ENCODE data around the gene KRTAP9-9. TPM values are rescaled to one million over a fixed set of nuclear protein-coding genes. Genes with fewer than 3 reads are reported as not detected.

The KRTAP9-9 gene
- total RNA-seq, 1 experiment from 2014 or later = not detected

- no peak overlapping the region for H3K9ac ChIP-seq (ENCODE audit: extremely low read depth, insufficient read length, low read length)
- peaks cover 0 to 10% of the 10 kb centered on the region in 2 experiments; a peak in 1 of 4 replicates for H3K4me1 Mint-ChIP-seq
- H2BK5ac ChIP-seq (ENCODE audit: insufficient read length, low read length) = no peak overlapping the region
- H3K27me3 ChIP-seq (ENCODE audit: insufficient read depth, low read length) = no peaks in the 10 kb centered on the region
- no peak overlapping the region for H3K27ac Mint-ChIP-seq
- H4K5ac ChIP-seq (ENCODE audit: insufficient read length, low read depth, low read length) = no peak overlapping the region
- no peaks in the 10 kb centered on the region for H4K20me1 ChIP-seq (ENCODE audit: control insufficient read depth, insufficient read depth, insufficient read length)
- no peak for TF ChIP-seq CTCF (conservative IDR thresholded peaks at IDR 0.05)
- H2BK12ac ChIP-seq (ENCODE audit: insufficient read length, low read depth, low read length) = no peak overlapping the region
- no peak overlapping the region for H3T11ph ChIP-seq (ENCODE audit: low read length)
- H3K27me3 Mint-ChIP-seq (ENCODE audit: low read depth) = no peaks in the 10 kb centered on the region; the same call in 1 of the 2 replicates
- no peaks in the 10 kb centered on the region for H3K36me3 Mint-ChIP-seq (ENCODE audit: insufficient read depth in 1 of 3, low read depth in 3 of 3)
- DNase-seq = no peak
- H3K79me2 ChIP-seq (ENCODE audit: insufficient read depth, low read length) = no peaks in the 10 kb centered on the region
- H4K8ac ChIP-seq (replicated peaks; ENCODE audit: insufficient read length, low read depth, low read length) = no peak overlapping the region
- H2BK20ac ChIP-seq (ENCODE audit: low read depth, low read length, poor library complexity, severe bottlenecking) = no peak overlapping the region
- H3K56ac ChIP-seq (ENCODE audit: insufficient read length, low read depth, low read length) = no peak overlapping the region
- H3K14ac ChIP-seq (ENCODE audit: insufficient read depth, low read length) = no peak overlapping the region
- no peak overlapping the region for H2AK5ac ChIP-seq (ENCODE audit: insufficient read length, low read length)
- H3K4me2 ChIP-seq (ENCODE audit: insufficient read depth, insufficient read length, low read length) = no peak overlapping the region
- no peak overlapping the region for H3K18ac ChIP-seq (ENCODE audit: insufficient read length, low read depth, low read length)
- no peaks in the 10 kb centered on the region for H3K79me1 ChIP-seq (ENCODE audit: insufficient read depth, low read depth, low read length, poor library complexity, severe bottlenecking)
- no peak overlapping the region for H2AFZ ChIP-seq (ENCODE audit: low read length)
- H3K23ac ChIP-seq (ENCODE audit: insufficient read length, low read depth, low read length) = no peak overlapping the region
- H3K9me3 Mint-ChIP-seq = peaks cover 0 to 2% of the 10 kb centered on the region in 2 experiments; a peak in 2 of 5 replicates
- H3K4ac ChIP-seq (ENCODE audit: low read depth, low read length) = no peak overlapping the region
- no peak overlapping the region for H3K27ac ChIP-seq (ENCODE audit: insufficient read length, low read depth, low read length)
- no peak overlapping the region for H2BK120ac ChIP-seq (ENCODE audit: low read depth, low read length, poor library complexity, severe bottlenecking)
- no peaks in the 10 kb centered on the region for H3K23me2 ChIP-seq (ENCODE audit: insufficient read length, low read depth, low read length, poor library complexity, severe bottlenecking)
- no peaks in the 10 kb centered on the region for H3K4me1 ChIP-seq (ENCODE audit: insufficient read depth, low read length)
- no CpG with 5 or more reads among the region's 1 CpG for WGBS (ENCODE audit: extremely low coverage, insufficient read length, low lambda C conversion rate)
- no peak overlapping the region for H3K4me3 Mint-ChIP-seq
- no peak overlapping the region for H2BK15ac ChIP-seq (ENCODE audit: low read depth, low read length)
- H4K91ac ChIP-seq (ENCODE audit: insufficient read length, low read depth, low read length) = no peak overlapping the region
- H3K9me3 ChIP-seq (ENCODE audit: control insufficient read depth, low read depth, low read length) = no peaks in the 10 kb centered on the region
Observed at GRCh38 chr17:41296846-41297245, 41.7 kb downstream of the KRTAP9-9 start.
